Suprapubic skin (tissue), 4 donors: ENCODE measurements around the gene FMNL1.

Experiments used
- EP300 ChIP-seq: sonication (generic); formaldehyde crosslinking; IDR thresholded peaks from one replicate; pipeline ENCODE4 v1.6.1; 2017; ENCODE audit warnings: antibody characterized with exemption
- POLR2A ChIP-seq, 2 donors: fragments of 450-650 bp; IDR thresholded peaks; one replicate each; pipeline ENCODE4 v1.6.1; 2017; ENCODE audit warnings: antibody characterized with exemption in 2 of 2, mild to moderate bottlenecking in 2 of 2, moderate library complexity in 2 of 2
- POLR2AphosphoS5 ChIP-seq, 3 donors: sonication (generic); formaldehyde crosslinking; IDR thresholded peaks; one replicate each; pipeline ENCODE4 v1.6.1; 2017; ENCODE audit warnings: antibody characterized with exemption in 3 of 3
- TF ChIP-seq, protein P1 (sequence below), 2 donors: fragments of 200-600 bp in 1 of 2; fragments of 450-650 bp in 1 of 2; sonication (generic) in 1 of 2; IDR thresholded peaks; one replicate each; pipeline ENCODE4 v1.5.1; 2016 to 2019; ENCODE audit warnings: antibody characterized with exemption in 2 of 2, mild to moderate bottlenecking in 1 of 2, moderate library complexity in 1 of 2

- TF ChIP-seq POLR2AphosphoS5 (IDR thresholded peaks at IDR 0.05) (no peak), POLR2A (IDR thresholded peaks at IDR 0.05) (no peak), EP300 (no peak)
- TF ChIP-seq, protein P1, sequence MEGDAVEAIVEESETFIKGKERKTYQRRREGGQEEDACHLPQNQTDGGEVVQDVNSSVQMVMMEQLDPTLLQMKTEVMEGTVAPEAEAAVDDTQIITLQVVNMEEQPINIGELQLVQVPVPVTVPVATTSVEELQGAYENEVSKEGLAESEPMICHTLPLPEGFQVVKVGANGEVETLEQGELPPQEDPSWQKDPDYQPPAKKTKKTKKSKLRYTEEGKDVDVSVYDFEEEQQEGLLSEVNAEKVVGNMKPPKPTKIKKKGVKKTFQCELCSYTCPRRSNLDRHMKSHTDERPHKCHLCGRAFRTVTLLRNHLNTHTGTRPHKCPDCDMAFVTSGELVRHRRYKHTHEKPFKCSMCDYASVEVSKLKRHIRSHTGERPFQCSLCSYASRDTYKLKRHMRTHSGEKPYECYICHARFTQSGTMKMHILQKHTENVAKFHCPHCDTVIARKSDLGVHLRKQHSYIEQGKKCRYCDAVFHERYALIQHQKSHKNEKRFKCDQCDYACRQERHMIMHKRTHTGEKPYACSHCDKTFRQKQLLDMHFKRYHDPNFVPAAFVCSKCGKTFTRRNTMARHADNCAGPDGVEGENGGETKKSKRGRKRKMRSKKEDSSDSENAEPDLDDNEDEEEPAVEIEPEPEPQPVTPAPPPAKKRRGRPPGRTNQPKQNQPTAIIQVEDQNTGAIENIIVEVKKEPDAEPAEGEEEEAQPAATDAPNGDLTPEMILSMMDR (IDR thresholded peaks at IDR 0.05), result no peak
These were observed 44.8 kb downstream of the FMNL1 start for GRCh38 chr17:45266372-45266926.
